Breast epithelium (tissue), 4 donors: ENCODE measurements around the gene CCDC30. TPM values are rescaled to one million over a fixed set of nuclear protein-coding genes. Genes with fewer than 3 reads are reported as not detected.

Experiments used
- DNase-seq, 2 donors: peaks; one replicate each; pipeline ENCODE4 v3.0.0-alpha.2; 2019; ENCODE audit warnings: low spot score in 2 of 2
- H3K27ac ChIP-seq, 2 donors: fragments of 200-600 bp; sonication (generic) in 1 of 2; one replicate each; pipeline ENCODE4 v1.5.1; 2016 to 2019; ENCODE audit warnings: mild to moderate bottlenecking in 1 of 2
- H3K27me3 ChIP-seq, 2 donors: fragments of 200-600 bp; sonication (generic) in 1 of 2; one replicate each; pipeline versions ENCODE4 v1.5.1 to v1.6.0; 2017 to 2019; ENCODE audit warnings: control low read depth in 1 of 2, mild to moderate bottlenecking in 1 of 2
- H3K36me3 ChIP-seq: fragments of 200-600 bp; one replicate; pipeline ENCODE4 v1.5.1; 2019
- H3K4me1 ChIP-seq, 2 donors: fragments of 200-600 bp; sonication (generic); one replicate each; pipeline ENCODE4 v1.5.1; 2016 to 2019; ENCODE audit warnings: control low read depth in 1 of 2
- H3K4me3 ChIP-seq, 3 donors: fragments of 200-600 bp; sonication (generic); 1 replicate in 2 of 3; 2 replicates in 1 of 3; pipeline ENCODE4 v1.5.1; 2016 to 2019; ENCODE audit warnings: mild to moderate bottlenecking in 3 of 3, moderate library complexity in 2 of 3
- H3K9me3 ChIP-seq, 2 donors: fragments of 200-600 bp; sonication (generic) in 1 of 2; one replicate each; pipeline ENCODE4 v1.5.1; 2016 to 2019; ENCODE audit warnings: control low read depth in 1 of 2
- POLR2A ChIP-seq: fragments of 450-650 bp; IDR thresholded peaks from one replicate; pipeline ENCODE4 v1.6.1; 2016; ENCODE audit warnings: antibody characterized with exemption, mild to moderate bottlenecking, moderate library complexity
- POLR2AphosphoS5 ChIP-seq, 3 donors: sonication (generic); formaldehyde crosslinking; IDR thresholded peaks; one replicate each; pipeline ENCODE4 v1.6.1; 2017; ENCODE audit warnings: antibody characterized with exemption in 3 of 3
- intact Hi-C: fragments of 100-400 bp; cut with DNase I; formaldehyde crosslinking; loops from one replicate; pipeline ENCODE4 v1.15.1; 2023; ENCODE audit warnings: low total_unique reads
- total RNA-seq, 3 donors: library from RNA; depleted of rRNA; stranded (reverse); fragments of >200 nt; gene quantifications; one replicate each; pipeline ENCODE4 v1.1.0, GENCODE V29; 2016
- TF ChIP-seq, protein P1 (sequence below), 3 donors: fragments of 450-650 bp; IDR thresholded peaks; one replicate each; pipeline ENCODE4 v1.5.1; 2016 to 2017; ENCODE audit warnings: antibody characterized with exemption in 3 of 3, mild to moderate bottlenecking in 3 of 3, moderate library complexity in 3 of 3

CCDC30 gene
- total RNA-seq, 3 donors from 2014 or later: 3.4 to 15.4 (median 14.0) TPM

- TF ChIP-seq POLR2A (no peak), POLR2AphosphoS5 (IDR thresholded peaks at IDR 0.05) (no peak)
- TF ChIP-seq, protein P1, sequence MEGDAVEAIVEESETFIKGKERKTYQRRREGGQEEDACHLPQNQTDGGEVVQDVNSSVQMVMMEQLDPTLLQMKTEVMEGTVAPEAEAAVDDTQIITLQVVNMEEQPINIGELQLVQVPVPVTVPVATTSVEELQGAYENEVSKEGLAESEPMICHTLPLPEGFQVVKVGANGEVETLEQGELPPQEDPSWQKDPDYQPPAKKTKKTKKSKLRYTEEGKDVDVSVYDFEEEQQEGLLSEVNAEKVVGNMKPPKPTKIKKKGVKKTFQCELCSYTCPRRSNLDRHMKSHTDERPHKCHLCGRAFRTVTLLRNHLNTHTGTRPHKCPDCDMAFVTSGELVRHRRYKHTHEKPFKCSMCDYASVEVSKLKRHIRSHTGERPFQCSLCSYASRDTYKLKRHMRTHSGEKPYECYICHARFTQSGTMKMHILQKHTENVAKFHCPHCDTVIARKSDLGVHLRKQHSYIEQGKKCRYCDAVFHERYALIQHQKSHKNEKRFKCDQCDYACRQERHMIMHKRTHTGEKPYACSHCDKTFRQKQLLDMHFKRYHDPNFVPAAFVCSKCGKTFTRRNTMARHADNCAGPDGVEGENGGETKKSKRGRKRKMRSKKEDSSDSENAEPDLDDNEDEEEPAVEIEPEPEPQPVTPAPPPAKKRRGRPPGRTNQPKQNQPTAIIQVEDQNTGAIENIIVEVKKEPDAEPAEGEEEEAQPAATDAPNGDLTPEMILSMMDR (IDR thresholded peaks at IDR 0.05): no peak
- H3K36me3 ChIP-seq: no peaks in the 10 kb centered on the region
- no peak overlapping the region for H3K4me3 ChIP-seq
- intact Hi-C loops: no loop called here
- no peaks in the 10 kb centered on the region for H3K4me1 ChIP-seq
- no peaks in the 10 kb centered on the region for H3K27me3 ChIP-seq
- no peak for DNase-seq
- no peaks in the 10 kb centered on the region for H3K9me3 ChIP-seq
- no peak overlapping the region for H3K27ac ChIP-seq
Measured at GRCh38 chr1:42551180-42551579, 88.1 kb downstream of the CCDC30 start.

- H3K9me3 ChIP-seq: no peaks in the 10 kb centered on the region
- intact Hi-C loops: no loop called here
- no peaks in the 10 kb centered on the region for H3K27me3 ChIP-seq
- no peaks in the 10 kb centered on the region for H3K4me1 ChIP-seq
- TF ChIP-seq, protein P1 (IDR thresholded peaks at IDR 0.05): no peak
- TF ChIP-seq POLR2A (no peak), POLR2AphosphoS5 (IDR thresholded peaks at IDR 0.05) (no peak)
- no peak for DNase-seq
- no peak overlapping the region for H3K4me3 ChIP-seq
- no peaks in the 10 kb centered on the region for H3K36me3 ChIP-seq
- H3K27ac ChIP-seq: no peak overlapping the region
Measured at GRCh38 chr1:42551590-42551989, 88.5 kb downstream of the CCDC30 start.

DNA sequence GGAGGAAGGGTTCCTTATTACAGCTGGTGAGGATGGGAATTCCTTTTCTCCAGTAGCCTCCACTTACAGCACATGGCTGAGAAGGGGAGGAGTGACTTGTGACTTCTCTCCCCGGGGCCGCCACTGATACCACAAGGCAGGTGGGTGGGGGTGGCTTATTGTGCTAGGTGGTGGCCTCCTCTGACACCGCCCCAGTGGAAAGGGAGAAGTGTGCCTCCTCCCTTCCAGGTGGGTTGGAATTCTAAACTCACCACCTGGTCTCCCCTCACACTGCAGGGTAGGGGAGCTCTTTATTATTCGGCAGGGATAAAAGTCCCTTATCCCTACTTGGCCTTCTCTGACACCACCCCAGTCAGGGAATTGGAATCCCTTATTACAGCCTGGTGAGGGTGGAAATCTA lies 89.5 kb downstream of the CCDC30 start:
- H3K4me1 ChIP-seq: no peaks in the 10 kb centered on the region
- H3K27me3 ChIP-seq: no peaks in the 10 kb centered on the region
- TF ChIP-seq POLR2AphosphoS5 (IDR thresholded peaks at IDR 0.05): no peak
- TF ChIP-seq, protein P1 (IDR thresholded peaks at IDR 0.05): no peak
- no peak for TF ChIP-seq POLR2A
- DNase-seq: no peak
- H3K27ac ChIP-seq: no peak overlapping the region
- H3K9me3 ChIP-seq: no peaks in the 10 kb centered on the region
- H3K36me3 ChIP-seq: no peaks in the 10 kb centered on the region
- no peak overlapping the region for H3K4me3 ChIP-seq
- intact Hi-C loops: no loop called here

GRCh38 chr1:42557230-42557851 lies 94.3 kb downstream of the CCDC30 start:
- no peaks in the 10 kb centered on the region for H3K9me3 ChIP-seq
- no peak for DNase-seq
- no peaks in the 10 kb centered on the region for H3K4me1 ChIP-seq
- H3K27me3 ChIP-seq: no peaks in the 10 kb centered on the region
- intact Hi-C loops: no loop called here
- H3K27ac ChIP-seq: no peak overlapping the region
- TF ChIP-seq POLR2AphosphoS5 (IDR thresholded peaks at IDR 0.05): no peak
- no peaks in the 10 kb centered on the region for H3K36me3 ChIP-seq
- no peak overlapping the region for H3K4me3 ChIP-seq

DNA sequence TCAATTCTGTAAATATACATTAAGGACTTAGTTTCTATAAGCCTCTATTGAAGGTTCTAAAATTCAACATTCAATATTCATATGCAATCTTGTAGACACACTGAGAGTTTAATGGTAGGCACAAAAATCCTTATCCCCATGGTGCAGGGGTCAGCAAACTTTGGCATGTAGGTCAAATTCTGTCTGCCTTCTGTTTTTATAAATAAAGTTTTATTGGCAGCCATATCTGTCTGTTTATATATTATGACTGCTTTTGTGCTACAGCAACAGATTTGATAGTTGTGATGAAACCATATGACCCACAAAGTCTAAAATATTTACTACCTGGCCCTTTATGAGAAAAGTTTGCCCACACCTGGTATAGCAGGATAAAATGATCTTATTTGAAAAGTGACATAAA lies 104.0 kb downstream of the CCDC30 start:
- Histone ChIP-seq H3K4me3 (no peak overlapping the region), H3K27me3 (no peaks in the 10 kb centered on the region), H3K4me1 (no peaks in the 10 kb centered on the region), H3K36me3 (no peaks in the 10 kb centered on the region), H3K9me3 (no peaks in the 10 kb centered on the region), H3K27ac (no peak overlapping the region)
- no peak for DNase-seq
- TF ChIP-seq POLR2AphosphoS5 (IDR thresholded peaks at IDR 0.05): no peak
- no peak for TF ChIP-seq POLR2A
- TF ChIP-seq, protein P1 (IDR thresholded peaks at IDR 0.05): no peak
- intact Hi-C loops: no loop called here

GRCh38 chr1:42576935-42577334 lies 113.8 kb downstream of the CCDC30 start:
- TF ChIP-seq, protein P1 (IDR thresholded peaks at IDR 0.05): no peak
- TF ChIP-seq POLR2AphosphoS5 (IDR thresholded peaks at IDR 0.05) (no peak), POLR2A (no peak)
- Histone ChIP-seq H3K9me3 (no peaks in the 10 kb centered on the region), H3K4me1 (no peaks in the 10 kb centered on the region), H3K27me3 (no peaks in the 10 kb centered on the region), H3K36me3 (no peaks in the 10 kb centered on the region), H3K27ac (no peak overlapping the region), H3K4me3 (no peak overlapping the region)
- intact Hi-C loops: no loop called here
- no peak for DNase-seq
